Gastroesophageal sphincter (tissue), 4 donors: ENCODE results near the gene PPARG. TPM values are rescaled to one million over a fixed set of nuclear protein-coding genes. Genes with fewer than 3 reads are reported as not detected.

Source experiments
- ATAC-seq: fragments of 150-250 bp; one replicate; pipeline ENCODE4 v1.9.1; 2016; ENCODE audit warnings: mild to moderate bottlenecking, moderate library complexity
- H3K27ac ChIP-seq, 4 donors: fragments of 200-600 bp; sonication (generic) in 3 of 4; 1 replicate in 3 of 4; 2 replicates in 1 of 4; pipeline ENCODE4 v1.5.1; 2016 to 2019
- H3K27me3 ChIP-seq: fragments of 200-600 bp; sonication (generic); one replicate; pipeline ENCODE4 v1.5.1; 2019
- H3K36me3 ChIP-seq, 2 donors: fragments of 200-600 bp; sonication (generic); one replicate each; pipeline ENCODE4 v1.5.1; 2019; ENCODE audit warnings: control low read depth in 1 of 2
- H3K4me1 ChIP-seq, 3 donors: fragments of 200-600 bp; sonication (generic); 1 replicate in 2 of 3; 2 replicates in 1 of 3; pipeline ENCODE4 v1.5.1; 2016 to 2019; ENCODE audit warnings: control low read depth in 2 of 3
- H3K4me3 ChIP-seq, 2 donors: fragments of 200-600 bp; sonication (generic); one replicate each; pipeline ENCODE4 v1.5.1; 2019; ENCODE audit warnings: mild to moderate bottlenecking in 1 of 2, moderate library complexity in 1 of 2
- H3K9me3 ChIP-seq, 3 donors: fragments of 200-600 bp; sonication (generic); one replicate each; pipeline ENCODE4 v1.5.1; 2017 to 2019; ENCODE audit warnings: control low read depth in 2 of 3
- EP300 ChIP-seq: sonication (generic); formaldehyde crosslinking; IDR thresholded peaks from one replicate; pipeline ENCODE4 v1.6.1; 2017; ENCODE audit warnings: antibody characterized with exemption, mild to moderate bottlenecking
- POLR2A ChIP-seq, 2 donors: fragments of 450-650 bp; IDR thresholded peaks; one replicate each; pipeline ENCODE4 v1.6.1; 2017; ENCODE audit warnings: antibody characterized with exemption in 2 of 2, mild to moderate bottlenecking in 2 of 2, moderate library complexity in 1 of 2
- POLR2AphosphoS5 ChIP-seq: sonication (generic); formaldehyde crosslinking; IDR thresholded peaks from one replicate; pipeline ENCODE4 v1.6.1; 2017; ENCODE audit warnings: antibody characterized with exemption
- WGBS, 2 donors: methylation state at CpG; one replicate each; pipeline ENCODE4 v1.1.5; 2018; ENCODE audit warnings: low coverage in 1 of 2; 5-methylcytosine and 5-hydroxymethylcytosine counted together
- total RNA-seq, 4 donors: library from RNA; depleted of rRNA; stranded (reverse); fragments of >200 nt; gene quantifications; one replicate each; pipeline ENCODE4 v1.1.0, GENCODE V29; 2016
- TF ChIP-seq, protein P1 (sequence below), 4 experiments: fragments of 200-600 bp in 2 of 4; fragments of 450-650 bp in 2 of 4; sonication (generic) in 1 of 4; IDR thresholded peaks; one replicate each; pipeline ENCODE4 v1.5.1; 2017 to 2019; ENCODE audit warnings: antibody characterized with exemption in 4 of 4, mild to moderate bottlenecking in 2 of 4, moderate library complexity in 2 of 4

Gene PPARG
- total RNA-seq, 4 donors from 2014 or later: 3.9 to 14.9 (median 9.3) TPM

- WGBS, 2 donors: 95 to 100% methylated on average over 1 of the region's 1 CpG
- H3K27ac ChIP-seq: no peak overlapping the region
- ATAC-seq: no peak
- no peaks in the 10 kb centered on the region for H3K9me3 ChIP-seq
- TF ChIP-seq POLR2A (IDR thresholded peaks at IDR 0.05) (no peak), POLR2AphosphoS5 (no peak), EP300 (no peak)
- TF ChIP-seq, protein P1, sequence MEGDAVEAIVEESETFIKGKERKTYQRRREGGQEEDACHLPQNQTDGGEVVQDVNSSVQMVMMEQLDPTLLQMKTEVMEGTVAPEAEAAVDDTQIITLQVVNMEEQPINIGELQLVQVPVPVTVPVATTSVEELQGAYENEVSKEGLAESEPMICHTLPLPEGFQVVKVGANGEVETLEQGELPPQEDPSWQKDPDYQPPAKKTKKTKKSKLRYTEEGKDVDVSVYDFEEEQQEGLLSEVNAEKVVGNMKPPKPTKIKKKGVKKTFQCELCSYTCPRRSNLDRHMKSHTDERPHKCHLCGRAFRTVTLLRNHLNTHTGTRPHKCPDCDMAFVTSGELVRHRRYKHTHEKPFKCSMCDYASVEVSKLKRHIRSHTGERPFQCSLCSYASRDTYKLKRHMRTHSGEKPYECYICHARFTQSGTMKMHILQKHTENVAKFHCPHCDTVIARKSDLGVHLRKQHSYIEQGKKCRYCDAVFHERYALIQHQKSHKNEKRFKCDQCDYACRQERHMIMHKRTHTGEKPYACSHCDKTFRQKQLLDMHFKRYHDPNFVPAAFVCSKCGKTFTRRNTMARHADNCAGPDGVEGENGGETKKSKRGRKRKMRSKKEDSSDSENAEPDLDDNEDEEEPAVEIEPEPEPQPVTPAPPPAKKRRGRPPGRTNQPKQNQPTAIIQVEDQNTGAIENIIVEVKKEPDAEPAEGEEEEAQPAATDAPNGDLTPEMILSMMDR (IDR thresholded peaks at IDR 0.05): no peak
- H3K4me1 ChIP-seq: no peaks in the 10 kb centered on the region
- no peaks in the 10 kb centered on the region for H3K36me3 ChIP-seq
- no peak overlapping the region for H3K4me3 ChIP-seq
- peaks cover 9% of the 10 kb centered on the region for H3K27me3 ChIP-seq
Observed at GRCh38 chr3:12312010-12312409, 23.1 kb downstream of the PPARG start.

DNA sequence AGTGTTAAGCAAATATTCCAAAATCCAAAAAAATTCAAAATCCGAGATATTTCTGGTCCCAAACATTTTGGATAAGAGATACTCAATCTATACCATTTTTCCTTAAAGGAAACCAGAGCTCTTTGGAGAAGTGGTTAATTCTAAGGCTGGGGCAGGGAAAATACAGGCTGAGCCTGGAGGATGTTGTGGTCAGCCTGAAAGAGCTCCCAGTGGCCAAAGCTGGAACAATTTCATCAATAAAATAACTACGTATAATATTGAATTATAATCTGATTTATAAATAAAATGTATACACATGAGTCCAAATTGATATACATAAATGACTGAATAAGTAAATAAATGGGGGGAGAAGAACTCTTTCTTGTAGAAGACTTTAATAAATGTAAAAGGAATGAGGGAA, 24.6 kb downstream of the PPARG start:
- TF ChIP-seq EP300 (no peak), POLR2A (IDR thresholded peaks at IDR 0.05) (no peak), POLR2AphosphoS5 (no peak)
- TF ChIP-seq, protein P1 (IDR thresholded peaks at IDR 0.05): no peak
- no peak for ATAC-seq
- no peaks in the 10 kb centered on the region for H3K9me3 ChIP-seq
- WGBS, 2 donors: 73 to 78% methylated on average over 2 of the region's 2 CpGs
- H3K27ac ChIP-seq: no peak overlapping the region
- no peak overlapping the region for H3K4me3 ChIP-seq
- peaks cover 9% of the 10 kb centered on the region for H3K27me3 ChIP-seq
- H3K36me3 ChIP-seq: no peaks in the 10 kb centered on the region
- H3K4me1 ChIP-seq: no peaks in the 10 kb centered on the region

DNA sequence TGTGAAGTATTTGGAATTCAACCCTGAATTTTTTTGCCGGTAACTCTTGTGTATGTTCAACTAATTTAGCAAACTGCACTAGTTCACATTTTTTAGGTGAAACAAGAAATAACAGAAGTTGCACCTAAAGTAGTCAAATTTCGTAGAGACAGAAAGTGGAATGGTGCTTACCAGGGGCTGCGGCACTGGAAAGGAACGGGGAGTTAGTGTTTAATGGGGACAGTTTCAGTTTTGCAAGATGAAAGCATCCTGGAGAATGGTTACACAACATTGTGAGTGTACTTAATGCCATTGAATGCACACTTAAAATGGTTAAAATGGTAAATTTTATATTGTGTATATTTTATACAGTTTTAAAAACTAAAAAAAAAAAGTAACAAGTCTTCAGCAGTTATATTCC, 27.4 kb downstream of the PPARG start:
- Histone ChIP-seq H3K9me3 (no peaks in the 10 kb centered on the region), H3K4me1 (no peaks in the 10 kb centered on the region), H3K4me3 (no peak overlapping the region), H3K27me3 (peaks cover 3% of the 10 kb centered on the region), H3K36me3 (no peaks in the 10 kb centered on the region), H3K27ac (no peak overlapping the region)
- ATAC-seq: no peak
- no peak for TF ChIP-seq POLR2AphosphoS5
- no peak for TF ChIP-seq EP300
- TF ChIP-seq POLR2A (IDR thresholded peaks at IDR 0.05): no peak
- TF ChIP-seq, protein P1 (IDR thresholded peaks at IDR 0.05): no peak
- 60 to 72% methylated on average over 3 to 4 of the region's 4 CpGs for WGBS, 2 donors

DNA sequence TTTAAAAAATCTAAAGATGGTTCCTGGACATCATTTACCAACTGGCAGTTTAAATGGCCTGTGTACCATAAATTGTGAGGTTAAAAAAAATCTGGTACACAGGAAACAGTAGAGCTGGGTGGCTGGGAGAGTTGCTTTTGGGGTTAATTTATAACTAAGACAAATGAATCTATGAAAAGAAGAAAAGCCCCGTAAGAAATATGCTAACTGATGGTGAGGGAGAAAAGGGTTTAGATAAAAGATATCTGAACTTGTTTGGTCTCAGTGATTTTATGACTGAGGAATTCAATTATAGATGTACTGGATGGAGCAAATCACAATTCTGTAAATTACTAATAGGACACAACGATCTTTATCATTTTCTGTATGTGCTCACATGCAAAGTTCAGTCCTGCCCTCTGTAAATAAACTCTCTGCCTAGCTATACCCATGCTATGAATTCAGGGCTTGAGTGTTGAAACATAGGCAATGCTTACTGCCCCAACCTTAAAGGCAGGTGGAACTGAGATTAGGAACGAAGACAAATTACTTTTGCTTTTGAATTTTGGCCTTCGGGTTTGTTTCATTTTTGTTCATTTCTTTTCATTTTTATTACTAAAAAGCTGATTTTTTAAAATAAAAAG, 28.0 kb downstream of the PPARG start:
- peaks cover 3% of the 10 kb centered on the region for H3K27me3 ChIP-seq
- H3K4me3 ChIP-seq: no peak overlapping the region
- TF ChIP-seq, protein P1 (IDR thresholded peaks at IDR 0.05): no peak
- TF ChIP-seq EP300: no peak
- TF ChIP-seq POLR2A (IDR thresholded peaks at IDR 0.05): no peak
- TF ChIP-seq POLR2AphosphoS5: no peak
- WGBS, 2 donors: 72 to 73% methylated on average over 4 of the region's 4 CpGs
- no peaks in the 10 kb centered on the region for H3K9me3 ChIP-seq
- no peaks in the 10 kb centered on the region for H3K4me1 ChIP-seq
- no peak for ATAC-seq
- H3K27ac ChIP-seq: no peak overlapping the region
- H3K36me3 ChIP-seq: no peaks in the 10 kb centered on the region

GRCh38 chr3:12317914-12318313, 29.0 kb downstream of the PPARG start:
- Histone ChIP-seq H3K27ac (no peak overlapping the region), H3K36me3 (no peaks in the 10 kb centered on the region), H3K4me3 (no peak overlapping the region), H3K27me3 (peaks cover 3% of the 10 kb centered on the region), H3K4me1 (no peaks in the 10 kb centered on the region), H3K9me3 (no peaks in the 10 kb centered on the region)
- TF ChIP-seq POLR2A (IDR thresholded peaks at IDR 0.05) (no peak), EP300 (no peak)
- no peak for ATAC-seq
- WGBS, 2 donors: 71 to 73% methylated on average over 4 to 5 of the region's 5 CpGs
